Gastroesophageal sphincter (tissue), 3 donors: ENCODE results near the gene FOXJ3.

ENCODE experiments used
- EP300 ChIP-seq: sonication (generic); formaldehyde crosslinking; IDR thresholded peaks from one replicate; pipeline ENCODE4 v1.6.1; 2017; ENCODE audit warnings: antibody characterized with exemption, mild to moderate bottlenecking
- POLR2A ChIP-seq, 2 donors: fragments of 450-650 bp; IDR thresholded peaks; one replicate each; pipeline ENCODE4 v1.6.1; 2017; ENCODE audit warnings: antibody characterized with exemption in 2 of 2, mild to moderate bottlenecking in 2 of 2, moderate library complexity in 1 of 2
- TF ChIP-seq, protein P1 (sequence below), 4 experiments: fragments of 200-600 bp in 2 of 4; fragments of 450-650 bp in 2 of 4; sonication (generic) in 1 of 4; IDR thresholded peaks; one replicate each; pipeline ENCODE4 v1.5.1; 2017 to 2019; ENCODE audit warnings: antibody characterized with exemption in 4 of 4, mild to moderate bottlenecking in 2 of 4, moderate library complexity in 2 of 4

GRCh38 chr1:42328047-42328625, 6.9 kb downstream of the FOXJ3 start:
- TF ChIP-seq, protein P1, sequence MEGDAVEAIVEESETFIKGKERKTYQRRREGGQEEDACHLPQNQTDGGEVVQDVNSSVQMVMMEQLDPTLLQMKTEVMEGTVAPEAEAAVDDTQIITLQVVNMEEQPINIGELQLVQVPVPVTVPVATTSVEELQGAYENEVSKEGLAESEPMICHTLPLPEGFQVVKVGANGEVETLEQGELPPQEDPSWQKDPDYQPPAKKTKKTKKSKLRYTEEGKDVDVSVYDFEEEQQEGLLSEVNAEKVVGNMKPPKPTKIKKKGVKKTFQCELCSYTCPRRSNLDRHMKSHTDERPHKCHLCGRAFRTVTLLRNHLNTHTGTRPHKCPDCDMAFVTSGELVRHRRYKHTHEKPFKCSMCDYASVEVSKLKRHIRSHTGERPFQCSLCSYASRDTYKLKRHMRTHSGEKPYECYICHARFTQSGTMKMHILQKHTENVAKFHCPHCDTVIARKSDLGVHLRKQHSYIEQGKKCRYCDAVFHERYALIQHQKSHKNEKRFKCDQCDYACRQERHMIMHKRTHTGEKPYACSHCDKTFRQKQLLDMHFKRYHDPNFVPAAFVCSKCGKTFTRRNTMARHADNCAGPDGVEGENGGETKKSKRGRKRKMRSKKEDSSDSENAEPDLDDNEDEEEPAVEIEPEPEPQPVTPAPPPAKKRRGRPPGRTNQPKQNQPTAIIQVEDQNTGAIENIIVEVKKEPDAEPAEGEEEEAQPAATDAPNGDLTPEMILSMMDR (IDR thresholded peaks at IDR 0.05): no peak
- TF ChIP-seq EP300 (no peak), POLR2A (IDR thresholded peaks at IDR 0.05) (no peak)
